Embryonic facial prominence (tissue), 1 donor: ENCODE data around the gene NFIA.

ENCODE experiments used
- DNase-seq: peaks from one replicate; pipeline ENCODE4 v3.0.0-alpha.2; 2016; ENCODE audit errors: extremely low spot score

NFIA gene

DNA sequence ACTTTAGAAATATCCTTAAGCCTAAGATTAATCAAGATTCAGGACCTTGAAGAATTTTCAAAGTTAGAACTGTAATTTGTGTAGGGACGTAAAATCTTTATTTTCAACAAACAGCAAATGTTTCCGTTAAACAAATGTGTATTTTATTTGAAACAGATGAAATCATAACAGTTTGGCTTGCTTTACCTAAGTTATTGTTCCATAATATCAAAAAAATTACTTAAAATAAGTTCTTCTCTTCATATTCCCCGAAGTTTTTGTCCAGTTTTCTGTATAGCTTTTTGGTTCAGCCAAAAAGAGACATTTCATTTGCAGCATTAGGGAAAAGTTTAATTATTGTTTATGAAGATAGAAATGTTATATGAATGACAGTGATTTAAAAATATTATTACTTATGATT lies 100.1 kb downstream of the NFIA start:
- no peak for DNase-seq

GRCh38 chr1:61183471-61184039 lies 101.2 kb downstream of the NFIA start:
- DNase-seq, result peak; percentile 59

- DNase-seq, result peak; percentile 87
Observed at GRCh38 chr1:61184040-61184713, 101.8 kb downstream of the NFIA start.

DNA sequence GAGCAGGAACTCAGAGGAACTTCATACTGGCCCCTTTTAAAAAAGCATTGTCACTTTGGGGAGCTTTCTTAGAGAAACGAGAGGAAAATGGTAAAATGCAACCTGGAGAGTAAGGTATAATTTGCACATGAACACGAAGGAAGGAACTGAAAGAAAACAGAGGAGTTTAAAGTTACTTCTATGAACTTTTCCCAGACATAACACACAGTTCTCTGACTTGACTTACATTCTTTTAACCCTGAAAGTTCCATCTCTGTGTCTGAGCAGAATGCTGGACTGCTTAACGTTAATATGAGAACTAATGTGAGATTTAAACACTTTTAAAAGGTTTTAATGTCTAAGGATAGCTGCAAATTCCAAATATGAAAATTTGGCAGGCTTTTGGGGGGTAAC lies 102.3 kb downstream of the NFIA start:
- DNase-seq, result no peak

- no peak for DNase-seq
Observed at GRCh38 chr1:61186753-61187152, 104.4 kb downstream of the NFIA start.

DNA sequence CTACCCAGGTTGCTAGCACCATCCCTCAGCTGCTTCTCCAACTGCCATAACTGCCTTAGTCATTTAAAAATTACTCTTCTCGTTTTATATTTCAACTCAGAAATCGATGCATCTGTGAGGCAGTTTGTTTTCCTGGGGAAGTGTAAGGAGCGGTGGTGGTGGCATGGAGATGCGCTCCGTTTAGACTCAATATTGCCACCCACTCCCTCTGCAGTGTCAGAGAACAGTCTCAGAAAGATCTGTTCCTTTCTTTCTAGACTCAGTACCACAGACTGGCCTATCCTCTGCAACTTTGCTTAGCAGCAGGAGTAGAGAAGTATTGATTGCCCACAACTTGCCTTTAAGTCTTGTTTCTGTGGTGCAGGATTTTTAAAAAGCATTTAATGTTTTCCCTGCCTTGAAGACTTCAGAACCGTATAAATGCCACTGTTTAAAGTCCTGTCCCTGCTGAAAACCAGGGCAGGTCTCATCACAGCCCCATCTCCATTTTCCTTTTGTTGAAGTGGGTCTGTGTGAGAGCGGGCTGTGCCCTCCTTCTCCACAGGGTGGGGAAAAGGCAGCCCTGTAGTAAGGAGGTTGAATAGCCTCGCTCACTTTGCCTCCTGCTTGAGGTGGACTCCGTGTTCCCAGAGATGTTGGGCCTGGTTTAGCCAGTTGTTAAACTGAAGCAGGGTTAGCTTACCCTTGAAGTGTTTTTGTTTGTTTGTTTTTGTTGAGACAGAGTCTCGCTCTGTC lies 105.2 kb downstream of the NFIA start:
- DNase-seq, result no peak

DNA sequence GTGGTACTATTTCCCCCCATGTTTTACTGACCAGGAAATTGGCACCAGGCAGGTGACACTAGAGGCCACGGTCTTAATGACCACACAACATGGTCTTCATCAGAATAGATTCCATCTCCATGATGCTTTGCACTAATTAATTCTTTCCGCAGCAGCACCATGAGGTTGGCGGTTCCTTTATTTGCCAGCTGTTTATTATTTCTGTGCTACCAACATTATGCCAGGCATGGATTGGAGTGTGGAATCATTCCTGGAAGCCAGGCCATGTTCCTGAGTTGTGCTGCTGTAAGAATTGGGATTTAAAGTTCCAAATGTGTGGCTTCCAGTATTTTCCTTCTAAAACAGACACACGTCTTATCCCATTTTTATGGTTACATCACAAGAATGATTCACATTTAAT lies 107.8 kb downstream of the NFIA start:
- DNase-seq, result no peak

GRCh38 chr1:61190618-61191432 lies 108.5 kb downstream of the NFIA start:
- no peak for DNase-seq

- DNase-seq, result no peak
Observed at GRCh38 chr1:61191433-61191720, 109.0 kb downstream of the NFIA start.

DNA sequence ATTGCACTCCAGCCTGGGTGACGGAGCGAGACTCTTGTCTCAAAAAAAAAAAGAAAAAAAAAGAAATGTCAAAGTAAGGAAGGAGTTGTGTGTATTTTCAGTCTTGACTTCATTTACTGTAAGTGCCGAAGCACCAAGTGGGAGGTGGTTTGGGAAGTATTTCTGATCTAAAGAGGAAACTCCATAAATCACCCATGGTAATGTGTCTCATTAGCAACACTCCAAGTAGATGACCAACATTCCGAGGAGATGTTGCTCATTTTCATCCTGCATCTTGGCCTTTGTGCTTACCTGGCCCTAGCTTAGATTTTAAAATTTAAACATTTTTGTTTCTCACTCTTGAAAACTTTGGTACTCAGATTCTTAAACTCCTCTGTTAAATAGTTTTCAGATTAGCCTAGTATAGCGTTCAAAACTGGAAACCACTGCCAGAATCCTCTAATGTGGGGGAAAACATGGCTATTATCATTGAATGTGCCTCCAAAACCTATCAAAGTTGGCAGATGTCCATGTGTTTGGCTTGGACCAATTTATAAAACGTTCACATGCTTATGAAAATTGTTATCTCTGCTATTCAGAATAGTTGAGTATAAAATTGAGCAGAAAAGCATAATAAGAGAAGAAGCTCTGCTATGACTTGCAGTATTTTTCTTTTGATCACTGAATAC lies 110.4 kb downstream of the NFIA start:
- DNase-seq, result no peak

DNA sequence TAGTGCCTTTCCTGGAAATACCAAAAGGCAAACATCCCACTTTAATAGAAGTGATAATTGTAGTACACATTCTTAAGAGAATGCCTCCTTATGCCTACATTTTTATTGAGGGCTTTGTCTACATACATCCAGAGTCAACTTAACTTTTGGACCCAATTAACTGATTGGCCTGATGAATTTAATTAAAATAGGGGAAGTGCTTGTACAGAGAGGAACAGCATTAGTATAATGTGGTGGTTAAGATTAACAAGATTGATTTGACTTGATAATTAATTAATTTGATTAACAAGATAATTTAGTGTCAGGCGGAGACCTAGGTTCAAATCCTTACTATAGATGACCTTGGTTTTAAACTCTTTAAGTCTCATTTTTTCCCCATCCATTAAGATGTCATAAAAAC lies 111.4 kb downstream of the NFIA start:
- no peak for DNase-seq

GRCh38 chr1:61198554-61198953 lies 116.2 kb downstream of the NFIA start:
- no peak for DNase-seq

GRCh38 chr1:61201035-61201434 lies 118.7 kb downstream of the NFIA start:
- no peak for DNase-seq

GRCh38 chr1:61202854-61203598 lies 120.7 kb downstream of the NFIA start:
- DNase-seq, result no peak

DNA sequence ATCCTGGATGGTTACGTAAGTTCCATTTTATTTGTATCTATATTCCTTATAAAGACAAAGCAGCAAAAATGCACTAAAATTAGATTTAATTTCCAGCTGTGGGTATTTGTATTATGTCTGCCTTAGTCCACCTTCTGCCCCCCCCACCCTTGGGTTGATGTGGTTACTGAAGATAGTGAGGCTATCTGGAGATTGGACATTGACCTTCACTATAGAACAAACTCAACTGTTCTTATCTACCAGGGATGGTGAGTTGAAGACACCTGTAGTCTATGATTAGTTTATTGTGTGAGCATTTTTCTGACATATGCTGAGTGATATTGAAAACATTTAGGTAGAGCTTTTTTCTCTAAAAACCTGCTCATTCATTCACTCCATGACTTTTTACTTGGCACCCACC lies 122.2 kb downstream of the NFIA start:
- no peak for DNase-seq

DNA sequence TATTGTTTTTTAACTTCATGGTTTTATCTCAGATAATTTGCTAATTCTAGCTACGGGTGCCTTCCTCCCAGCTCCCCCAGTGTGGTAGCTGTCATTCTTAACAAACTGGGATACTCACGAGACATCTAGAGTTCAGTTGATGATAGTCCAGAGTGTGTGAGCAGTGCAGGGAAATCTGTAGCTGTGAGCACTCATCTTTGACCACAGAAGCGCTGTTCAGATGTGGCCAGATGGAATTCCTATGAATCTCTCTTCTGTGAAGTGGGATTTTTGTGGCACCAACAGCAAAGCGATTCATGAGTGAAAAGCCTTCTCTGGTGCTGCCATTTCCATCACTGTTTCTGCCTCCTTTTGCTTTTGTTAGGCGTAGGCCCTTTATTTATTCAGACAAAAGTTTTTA lies 125.1 kb downstream of the NFIA start:
- DNase-seq, result no peak

- DNase-seq, result no peak
Observed at GRCh38 chr1:61208172-61208571, 125.8 kb downstream of the NFIA start.

- DNase-seq, result no peak
Observed at GRCh38 chr1:61208831-61209230, 126.5 kb downstream of the NFIA start.

- DNase-seq, result no peak
Observed at GRCh38 chr1:61210435-61211154, 128.2 kb downstream of the NFIA start.

GRCh38 chr1:61213245-61214011 lies 131.1 kb downstream of the NFIA start:
- DNase-seq, result no peak
